DMS153 treated with DMSO at 0.1 percent for 48 hours (cell line): Measurements from ENCODE around the gene CDC5L.

ENCODE experiments used
- DNase-seq: peaks from one replicate; lab custom pipeline; 2025; ENCODE audit not compliant: unreplicated experiment; lab: John Stamatoyannopoulos, UW

CDC5L gene

GRCh38 chr6:44451803-44452695, 64.5 kb downstream of the CDC5L start:
- DNase-seq, result no peak

DNA sequence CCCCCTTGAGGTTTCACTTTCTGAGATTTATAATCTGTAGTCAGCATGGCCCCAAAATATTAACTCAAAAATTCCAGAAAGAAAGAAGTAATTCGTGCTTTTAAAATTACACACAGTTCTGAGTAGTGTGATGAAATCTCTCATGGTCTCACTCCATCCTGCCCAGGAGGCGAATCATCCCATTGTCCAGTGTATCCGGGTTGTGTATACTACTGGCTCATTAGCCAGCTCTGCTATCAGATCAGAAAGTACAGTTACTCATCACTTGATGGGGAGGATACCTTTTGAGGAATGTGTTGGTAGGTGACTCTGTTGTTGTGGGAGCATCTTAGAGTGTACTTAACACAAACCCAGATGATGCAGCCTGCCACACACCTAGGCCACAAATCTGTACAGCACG, 65.2 kb downstream of the CDC5L start:
- DNase-seq, result no peak

DNA sequence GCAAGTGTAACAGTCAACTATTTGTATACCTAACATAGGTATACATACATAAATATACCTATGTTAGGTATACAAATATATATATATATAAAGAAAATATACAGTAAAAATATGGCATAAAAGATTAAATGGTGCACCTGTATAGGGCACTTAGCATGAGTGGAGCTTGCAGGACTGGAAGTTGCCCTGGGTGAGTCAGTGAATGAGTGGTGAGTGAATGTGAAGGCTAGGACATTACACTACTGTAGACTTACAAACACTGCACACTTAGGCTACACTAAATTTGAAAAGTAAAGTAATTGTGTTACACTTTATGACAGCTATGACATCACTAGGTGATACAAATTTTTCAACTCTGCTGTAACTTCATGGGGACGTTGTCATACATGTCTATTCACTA, 65.6 kb downstream of the CDC5L start:
- no peak for DNase-seq

DNA sequence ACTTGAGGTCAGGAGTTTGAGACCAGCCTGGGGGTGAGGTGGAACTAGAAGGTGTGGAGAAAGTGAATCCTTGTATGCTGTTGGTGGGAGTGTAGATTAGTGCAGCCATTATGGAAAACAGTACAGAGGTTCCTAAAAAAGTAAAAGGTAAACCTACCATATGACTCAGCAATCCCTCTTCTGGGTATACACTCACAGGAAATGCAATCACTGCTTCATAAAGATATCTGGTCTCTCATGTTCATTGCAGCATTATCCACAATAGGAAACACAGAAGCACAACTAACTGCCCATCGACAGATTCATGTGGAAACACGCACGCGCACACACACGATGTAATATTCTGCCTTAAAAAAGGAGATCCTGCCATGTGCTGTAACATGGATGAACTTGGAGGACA, 66.7 kb downstream of the CDC5L start:
- no peak for DNase-seq

DNA sequence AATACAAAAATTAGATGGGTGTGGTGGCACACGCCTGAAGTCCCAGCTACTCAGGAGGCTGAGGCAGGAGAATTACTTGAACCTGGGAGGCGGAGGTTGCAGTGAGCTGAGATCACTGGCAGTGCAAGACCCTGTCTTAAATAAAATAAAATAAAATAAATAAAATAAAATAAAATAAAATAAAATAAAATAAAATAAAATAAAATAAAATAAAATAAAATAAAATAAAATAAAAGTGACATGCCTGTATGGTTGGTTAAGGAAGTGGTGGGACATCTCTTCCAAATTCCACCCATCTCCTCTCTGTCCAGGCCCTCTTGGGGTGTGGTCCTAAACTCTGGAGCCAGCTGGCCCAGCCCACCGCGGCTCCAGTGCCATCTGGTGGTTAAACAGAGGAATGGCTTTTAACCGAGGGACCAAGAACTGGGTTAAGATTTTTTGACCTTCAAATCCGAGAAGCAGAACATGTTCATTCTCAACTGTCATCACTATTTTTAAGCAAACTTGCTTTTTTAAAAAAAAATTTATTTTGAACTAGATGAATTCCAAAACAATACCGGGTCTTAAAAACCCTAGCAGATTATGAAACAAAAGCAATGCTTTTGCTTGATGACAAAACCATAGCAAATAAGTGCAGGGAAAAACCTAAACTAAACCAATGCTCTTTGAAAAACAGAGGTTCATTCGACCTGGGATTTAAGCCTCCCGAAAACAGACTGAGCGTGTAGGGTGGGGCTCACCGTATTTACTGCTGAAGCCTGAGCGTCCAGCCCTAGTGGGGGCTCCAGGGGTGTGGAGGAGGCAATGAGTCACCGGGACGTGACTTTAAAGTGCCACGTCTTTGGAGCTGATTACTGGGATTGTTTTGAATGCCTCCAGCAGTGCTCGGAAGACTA, 68.8 kb downstream of the CDC5L start:
- DNase-seq, result peak; percentile 4

GRCh38 chr6:44456966-44457292, 69.4 kb downstream of the CDC5L start:
- no peak for DNase-seq

DNA sequence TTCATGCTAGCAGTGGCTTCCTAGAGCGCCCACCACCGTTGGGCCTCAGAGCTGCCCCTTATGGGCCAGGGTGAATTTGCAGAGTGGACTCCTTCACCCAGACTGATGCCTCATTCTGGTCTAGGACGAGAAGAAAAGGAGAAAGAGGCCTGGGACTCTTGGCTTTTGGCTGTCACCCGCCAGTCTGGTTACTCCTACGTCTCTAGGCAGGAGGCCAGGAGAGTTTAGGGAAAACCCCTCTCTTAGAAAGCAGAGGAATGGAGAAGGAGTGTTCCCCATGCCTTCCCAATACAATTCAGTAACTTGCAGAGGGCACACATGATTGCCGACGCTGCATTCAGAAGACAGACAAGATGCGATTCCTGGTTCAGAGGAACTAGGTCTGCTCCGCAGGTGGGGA, 70.1 kb downstream of the CDC5L start:
- DNase-seq, result no peak

DNA sequence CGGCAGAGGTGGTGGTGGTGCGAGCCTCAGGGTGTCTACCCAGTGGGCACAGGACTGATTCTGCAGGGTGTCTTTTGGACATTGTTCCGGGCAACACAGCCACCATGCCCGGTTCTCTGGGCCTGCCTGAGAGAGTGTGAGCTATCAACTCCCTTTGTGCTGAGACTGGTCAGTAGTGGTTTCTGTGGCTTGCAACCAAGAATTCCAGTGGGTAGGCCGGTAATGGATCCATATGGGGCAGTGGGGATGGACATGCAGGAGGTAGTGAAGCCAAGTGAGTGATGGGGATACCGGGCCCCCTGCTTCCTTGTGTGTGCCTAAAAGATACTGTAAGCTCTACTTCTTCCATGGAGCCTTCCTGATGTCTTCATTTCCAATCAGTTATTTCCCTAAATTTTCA, 71.0 kb downstream of the CDC5L start:
- DNase-seq, result no peak

GRCh38 chr6:44462335-44462734, 74.8 kb downstream of the CDC5L start:
- no peak for DNase-seq

DNA sequence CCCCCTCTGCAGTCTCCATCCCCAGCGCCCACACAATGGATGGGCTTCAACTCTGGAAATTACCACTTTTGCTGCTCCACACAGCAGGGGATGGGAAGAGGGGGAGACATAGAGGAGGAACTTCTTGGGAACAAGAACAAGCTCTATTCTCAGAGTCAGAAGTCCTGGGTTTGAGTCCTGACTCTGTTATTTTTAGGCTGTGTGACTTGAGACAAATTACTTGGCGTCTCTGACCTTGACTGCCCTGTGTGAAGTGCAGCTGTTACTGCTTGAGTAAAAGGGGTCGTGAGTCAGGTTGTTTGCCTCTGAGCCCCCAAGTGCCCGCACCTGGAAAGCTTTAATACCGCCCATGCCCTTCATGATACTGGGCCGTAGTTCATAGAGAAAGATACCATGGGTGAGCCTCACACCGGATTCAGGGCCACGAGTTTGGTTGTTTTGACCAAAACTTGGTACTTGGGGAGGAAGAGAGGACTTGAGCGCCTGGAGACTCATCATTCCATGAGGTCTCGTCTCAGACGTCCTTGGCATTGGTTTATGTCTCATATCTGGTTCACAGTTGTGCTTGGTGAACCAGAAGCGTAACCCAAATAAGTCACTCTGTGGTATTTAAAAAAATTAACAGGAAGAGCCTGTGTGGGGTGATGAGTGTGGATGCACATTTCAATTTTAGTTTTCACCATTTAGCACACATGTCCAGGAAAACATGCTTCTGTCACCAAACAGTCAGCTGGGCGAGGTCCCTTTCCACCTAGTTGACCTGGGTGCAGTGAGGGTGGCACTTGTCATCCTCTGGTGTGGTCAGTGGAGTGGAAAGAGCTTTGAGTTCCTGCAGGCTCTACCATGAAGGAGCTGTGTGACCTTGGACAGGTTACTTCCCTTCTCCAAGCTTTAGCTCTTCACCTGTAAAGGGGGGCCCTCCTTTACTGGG, 75.6 kb downstream of the CDC5L start:
- no peak for DNase-seq

- DNase-seq, result no peak
Observed at GRCh38 chr6:44463728-44464450, 76.4 kb downstream of the CDC5L start.

GRCh38 chr6:44464527-44465310, 77.2 kb downstream of the CDC5L start:
- DNase-seq, result no peak

- no peak for DNase-seq
Observed at GRCh38 chr6:44466955-44467354, 79.4 kb downstream of the CDC5L start.

GRCh38 chr6:44468835-44469234, 81.3 kb downstream of the CDC5L start:
- DNase-seq, result no peak

DNA sequence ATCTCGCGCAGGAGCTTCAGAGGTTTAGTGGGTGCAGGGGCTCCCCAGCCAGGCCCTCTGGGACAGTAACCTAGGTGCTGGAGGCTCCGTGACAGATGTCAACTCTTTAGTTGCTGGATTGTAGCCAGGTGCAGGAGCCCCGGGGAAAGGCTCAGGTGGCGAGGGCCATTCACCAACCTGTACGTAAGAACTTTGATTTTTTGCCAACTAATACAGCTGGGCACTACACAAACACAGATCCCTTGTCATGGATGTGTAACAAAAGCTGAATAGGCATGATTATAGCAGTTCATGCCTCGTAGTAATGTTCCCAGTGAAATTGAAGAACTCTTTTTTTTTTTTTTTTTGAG, 82.6 kb downstream of the CDC5L start:
- DNase-seq, result peak; percentile 98

- peak; percentile 1 for DNase-seq
Observed at GRCh38 chr6:44470746-44471145, 83.2 kb downstream of the CDC5L start.

GRCh38 chr6:44471271-44471981, 83.9 kb downstream of the CDC5L start:
- no peak for DNase-seq

- DNase-seq, result no peak
Observed at GRCh38 chr6:44472250-44472945, 84.9 kb downstream of the CDC5L start.
